PC-9 (cell line): ENCODE results near the gene ROBO2.

Experiments used
- CTCF ChIP-seq: fragments of 200-600 bp; sonication (generic); conservative IDR thresholded peaks from 2 replicates; pipeline ENCODE4 v1.6.1; 2017; ENCODE audit warnings: mixed run types, antibody characterized with exemption, mild to moderate bottlenecking, moderate library complexity
- EZH2 ChIP-seq: fragments of 200-600 bp; sonication (generic); IDR thresholded peaks from 2 replicates; pipeline ENCODE4 v1.8.0; 2017; ENCODE audit warnings: antibody characterized with exemption, low read depth

- TF ChIP-seq CTCF = no peak
- TF ChIP-seq EZH2 = no peak
Measured at GRCh38 chr3:77204788-77205187, 164.9 kb downstream of the ROBO2 start.
